Activated naive CD4-positive, alpha-beta T cell treated with anti-CD3 and anti-CD28 coated beads, Interleukin-2, amount 50 U/mL, for 72 hours (primary cell): ENCODE measurements around the gene KDM7A. TPM values are rescaled to one million over a fixed set of nuclear protein-coding genes. Genes with fewer than 3 reads are reported as not detected.
A peak's percentile ranks its signal among the peaks of the same experiment; 100 is the strongest.
"Not testable (repeated sequence)": the region's sequence is repeated elsewhere in the genome, so short reads cannot be mapped to it uniquely, and the experiment has no call there.

ENCODE experiments used
- ATAC-seq, 2 donors: fragments of 150-1000 bp; cut with Tn5 transposase; 2 replicates each; pipeline ENCODE4 v1.10.0; 2021; ENCODE audit warnings: mild to moderate bottlenecking in 2 of 2, moderate library complexity in 2 of 2
- DNase-seq, 2 donors: peaks; one replicate each; pipeline ENCODE4 v3.0.0; 2021 to 2022; ENCODE audit warnings: low spot score in 2 of 2
- H3K27ac Mint-ChIP-seq, 2 donors: one replicate each; pipeline ENCODE4 v1.8.0; 2022; ENCODE audit warnings: mild to moderate bottlenecking in 2 of 2, mixed read lengths in 2 of 2
- H3K36me3 Mint-ChIP-seq, 2 donors: one replicate each; pipeline ENCODE4 v1.8.0; 2022; ENCODE audit warnings: mixed read lengths in 2 of 2
- H3K9me3 Mint-ChIP-seq, 2 donors: one replicate each; pipeline ENCODE4 v1.8.0; 2022; ENCODE audit warnings: mixed read lengths in 2 of 2
- total RNA-seq, 2 donors: library from RNA; stranded (reverse); gene quantifications; one replicate each; pipeline ENCODE4 v1.2.3, GENCODE V29; 2022

The KDM7A gene
- total RNA-seq, 2 donors from 2014 or later: 28.4 to 38.6 TPM

- Mint-ChIP-seq H3K9me3 (peaks cover 11 to 19% of the 10 kb centered on the region in 2 donors), H3K27ac (peak overlapping the region; percentile 6 to 56), H3K36me3 (peaks cover 22 to 32% of the 10 kb centered on the region in 2 donors)
- ATAC-seq (peak in 1 of 2 donors; percentile 84), DNase-seq (no peak)
Observed at GRCh38 chr7:140144821-140145220, 32.0 kb downstream of the KDM7A start.

DNA sequence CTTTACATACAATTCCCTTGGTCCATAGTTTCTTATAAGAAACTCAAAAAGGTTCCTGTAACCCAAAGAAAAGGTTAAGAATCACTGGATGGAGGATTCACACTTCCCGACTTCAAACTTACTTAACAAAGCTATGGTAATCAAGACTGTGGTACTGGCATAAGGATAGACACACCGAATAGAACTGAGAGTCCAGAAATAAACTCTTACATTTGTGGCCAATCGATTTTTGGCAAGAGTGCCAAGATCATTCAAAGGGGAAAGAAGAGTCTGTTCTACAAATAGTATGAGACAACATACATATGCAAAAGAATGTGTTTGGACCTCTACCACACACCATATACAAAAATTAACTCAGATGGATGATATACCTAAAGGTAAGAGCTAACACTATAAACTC lies 32.8 kb downstream of the KDM7A start:
- DNase-seq: no peak
- peaks cover 22 to 32% of the 10 kb centered on the region in 2 donors for H3K36me3 Mint-ChIP-seq
- ATAC-seq: no peak
- H3K27ac Mint-ChIP-seq: no peak overlapping the region
- peaks cover 11 to 19% of the 10 kb centered on the region in 2 donors for H3K9me3 Mint-ChIP-seq

- DNase-seq: no peak
- H3K36me3 Mint-ChIP-seq: peaks cover 22 to 31% of the 10 kb centered on the region in 2 donors
- no peak overlapping the region for H3K27ac Mint-ChIP-seq
- no peak for ATAC-seq
- peaks cover 11 to 19% of the 10 kb centered on the region in 2 donors for H3K9me3 Mint-ChIP-seq
Observed at GRCh38 chr7:140142031-140142430, 34.8 kb downstream of the KDM7A start.

- H3K27ac Mint-ChIP-seq: no peak overlapping the region
Observed at GRCh38 chr7:140141256-140141655, 35.5 kb downstream of the KDM7A start.

GRCh38 chr7:140137078-140137477 lies 39.7 kb downstream of the KDM7A start:
- no peak for DNase-seq
- Mint-ChIP-seq H3K27ac (no peak overlapping the region), H3K9me3 (no peaks in the 10 kb centered on the region), H3K36me3 (peaks cover 0 to 6% of the 10 kb centered on the region in 2 donors)
- no peak for ATAC-seq

More at GRCh38 chr7:140141256-140141655, 35.5 kb downstream of the KDM7A start:
- peaks cover 14 to 27% of the 10 kb centered on the region in 2 donors for H3K36me3 Mint-ChIP-seq
- no peak for ATAC-seq
- peaks cover 11 to 15% of the 10 kb centered on the region in 2 donors for H3K9me3 Mint-ChIP-seq
- DNase-seq: no peak

DNA sequence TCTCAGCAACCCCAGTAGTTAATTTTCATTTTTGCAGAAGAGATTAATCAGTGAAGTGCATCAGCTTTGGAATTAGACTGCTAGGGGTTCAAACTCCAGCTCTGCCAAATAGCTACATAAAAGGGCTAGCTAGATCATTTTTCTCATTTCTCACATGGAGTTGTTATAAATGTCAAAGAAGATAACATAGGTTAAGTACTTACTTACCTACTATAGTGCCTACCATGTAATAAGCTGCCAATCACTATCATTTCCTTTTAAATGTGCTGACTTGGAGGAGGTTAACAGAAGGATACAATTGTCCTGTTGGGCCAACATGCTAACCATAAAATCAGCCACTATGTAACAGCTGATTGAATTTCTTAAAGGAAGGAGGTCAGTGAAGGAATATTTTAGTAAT lies 40.7 kb downstream of the KDM7A start:
- H3K9me3 Mint-ChIP-seq: no peaks in the 10 kb centered on the region
- H3K27ac Mint-ChIP-seq: no peak overlapping the region
- peaks cover 5 to 13% of the 10 kb centered on the region in 2 donors for H3K36me3 Mint-ChIP-seq
- DNase-seq: no peak
- no peak for ATAC-seq

DNA sequence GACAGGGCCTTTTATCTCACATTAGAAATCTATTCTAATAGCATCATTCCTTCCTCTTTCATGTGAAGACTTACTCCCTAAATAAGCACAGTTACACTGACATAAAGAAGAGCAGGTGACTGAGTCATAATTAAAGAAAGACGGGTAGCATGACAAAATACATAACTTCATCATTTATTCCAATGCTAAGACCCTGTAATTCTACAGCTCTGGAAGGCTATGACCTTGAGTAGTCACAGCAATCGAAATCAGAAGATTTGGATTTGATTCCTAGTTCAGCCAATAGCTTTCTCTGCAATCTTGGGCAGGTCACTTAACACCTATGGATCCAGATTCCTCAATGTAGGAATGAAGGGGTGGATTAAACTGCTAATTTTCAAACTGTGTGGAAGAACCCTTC lies 42.7 kb downstream of the KDM7A start:
- Mint-ChIP-seq H3K27ac (no peak overlapping the region), H3K9me3 (no peaks in the 10 kb centered on the region), H3K36me3 (peaks cover 5 to 21% of the 10 kb centered on the region in 2 donors)
- ATAC-seq (no peak), DNase-seq (no peak)

GRCh38 chr7:140127360-140128127 lies 49.2 kb downstream of the KDM7A start:
- H3K9me3 Mint-ChIP-seq: no peaks in the 10 kb centered on the region
- ATAC-seq (no peak), DNase-seq (no peak)
- peak overlapping the region in 1 of 2 donors; percentile 32 for H3K27ac Mint-ChIP-seq
- H3K36me3 Mint-ChIP-seq: peaks cover 5 to 29% of the 10 kb centered on the region in 2 donors

GRCh38 chr7:140126435-140127034 lies 50.2 kb downstream of the KDM7A start:
- H3K27ac Mint-ChIP-seq: peak overlapping the region; percentile 24 to 32

DNA sequence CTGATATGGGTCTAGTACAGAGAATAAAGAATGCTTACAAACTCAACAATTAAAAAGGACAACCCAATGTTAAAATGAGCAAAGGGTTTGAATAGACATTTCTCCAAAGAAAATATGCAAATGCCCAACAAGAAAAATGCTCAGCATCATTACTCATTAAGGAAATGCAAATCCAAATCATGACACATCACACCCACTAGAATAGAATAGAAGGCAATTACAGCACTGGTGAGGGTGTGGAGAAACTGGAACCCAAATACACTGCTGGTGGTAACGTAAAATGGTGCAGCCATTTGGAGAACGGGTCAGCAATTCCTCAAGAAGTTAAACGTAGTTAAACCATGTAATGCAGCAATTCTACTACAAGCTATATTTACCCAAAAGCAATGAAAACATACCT lies 53.8 kb downstream of the KDM7A start:
- DNase-seq (no peak), ATAC-seq (peak in 1 of 2 donors; percentile 63)
- no peak overlapping the region for H3K27ac Mint-ChIP-seq
- H3K9me3 Mint-ChIP-seq: no peaks in the 10 kb centered on the region
- H3K36me3 Mint-ChIP-seq: peaks cover 0 to 14% of the 10 kb centered on the region in 2 donors

More at GRCh38 chr7:140126435-140127034, 50.2 kb downstream of the KDM7A start:
- no peak for ATAC-seq
- Mint-ChIP-seq H3K36me3 (peaks cover 4 to 27% of the 10 kb centered on the region in 2 donors), H3K9me3 (no peaks in the 10 kb centered on the region)
- DNase-seq: no peak

DNA sequence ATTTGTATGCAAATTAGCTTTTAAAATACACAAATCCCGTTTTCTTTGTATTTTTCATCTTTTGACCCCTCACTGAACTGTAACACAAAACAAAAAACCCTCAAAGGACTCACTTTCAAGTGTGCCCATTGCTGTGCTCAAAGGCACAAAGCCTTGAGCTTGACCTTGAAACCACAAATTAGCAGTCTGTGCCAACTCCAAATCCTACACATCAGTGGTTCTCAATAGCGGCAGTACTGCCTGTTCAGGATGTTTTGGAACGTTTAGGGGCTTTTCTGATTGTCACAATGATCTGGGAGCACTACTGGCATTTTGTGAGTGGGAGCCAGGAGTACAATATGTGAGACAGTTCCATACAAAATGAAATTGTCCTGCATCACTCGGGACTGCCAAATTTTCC lies 55.5 kb downstream of the KDM7A start:
- H3K36me3 Mint-ChIP-seq: peaks cover 0 to 15% of the 10 kb centered on the region in 2 donors
- ATAC-seq: no peak

GRCh38 chr7:140114817-140115216 lies 62.0 kb downstream of the KDM7A start:
- not testable (repeated sequence) for ATAC-seq, H3K27ac Mint-ChIP-seq, DNase-seq, H3K9me3 Mint-ChIP-seq
- H3K36me3 Mint-ChIP-seq: peaks cover 0 to 23% of the 10 kb centered on the region in 2 donors

More for the DNA sequence above, 55.5 kb downstream of the KDM7A start:
- DNase-seq: no peak
- H3K27ac Mint-ChIP-seq: no peak overlapping the region
- H3K9me3 Mint-ChIP-seq: no peaks in the 10 kb centered on the region

DNA sequence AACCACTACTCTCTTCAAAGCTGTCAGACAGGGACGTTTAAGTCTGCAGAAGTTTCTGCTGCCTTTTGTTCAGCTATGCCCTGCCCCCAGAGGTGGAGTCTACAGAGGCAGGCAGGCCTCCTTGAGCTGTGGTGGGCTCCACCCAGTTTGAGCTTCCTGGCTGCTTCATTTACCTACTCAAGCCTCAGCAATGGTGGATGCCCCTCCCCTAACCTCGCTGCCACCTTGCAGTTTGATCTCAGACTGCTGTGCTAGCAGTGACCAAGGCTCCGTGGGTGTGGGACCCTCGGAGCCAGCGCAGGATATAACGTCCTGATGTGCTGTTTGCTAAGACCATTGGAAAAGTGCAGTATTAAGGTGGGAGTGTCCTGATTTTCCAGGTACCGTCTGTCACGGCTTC lies 68.0 kb downstream of the KDM7A start:
- not testable (repeated sequence) for H3K27ac Mint-ChIP-seq, ATAC-seq, H3K9me3 Mint-ChIP-seq, DNase-seq
- H3K36me3 Mint-ChIP-seq: peaks cover 4 to 45% of the 10 kb centered on the region in 2 donors

GRCh38 chr7:140096459-140096858 lies 80.3 kb downstream of the KDM7A start:
- H3K9me3 Mint-ChIP-seq: no peaks in the 10 kb centered on the region
- H3K27ac Mint-ChIP-seq: no peak overlapping the region
- peaks cover 0 to 35% of the 10 kb centered on the region in 2 donors for H3K36me3 Mint-ChIP-seq
- DNase-seq (no peak), ATAC-seq (no peak)

GRCh38 chr7:140093375-140093774 lies 83.4 kb downstream of the KDM7A start:
- ATAC-seq (no peak), DNase-seq (no peak)
- H3K27ac Mint-ChIP-seq: no peak overlapping the region
- H3K36me3 Mint-ChIP-seq: peaks cover 0 to 37% of the 10 kb centered on the region in 2 donors
- no peaks in the 10 kb centered on the region for H3K9me3 Mint-ChIP-seq

GRCh38 chr7:140085447-140085846 lies 91.3 kb downstream of the KDM7A start:
- Mint-ChIP-seq H3K9me3 (no peaks in the 10 kb centered on the region), H3K36me3 (no peaks in the 10 kb centered on the region), H3K27ac (peak overlapping the region in 1 of 2 donors; percentile 50)
- DNase-seq (no peak), ATAC-seq (peak; percentile 42 to 56)

GRCh38 chr7:140084972-140085371 lies 91.8 kb downstream of the KDM7A start:
- Mint-ChIP-seq H3K27ac (peak overlapping the region; percentile 25 to 50), H3K9me3 (no peaks in the 10 kb centered on the region), H3K36me3 (no peaks in the 10 kb centered on the region)
- ATAC-seq (peak; percentile 78 to 79), DNase-seq (no peak)
